Ishikawa (cell line): ENCODE results near the gene RET.

Source experiments
- CEBPB ChIP-seq: IDR thresholded peaks from 2 replicates; pipeline ENCODE4 v1.6.1; 2012
- CREB1 ChIP-seq: IDR thresholded peaks from 2 replicates; pipeline ENCODE4 v1.6.1; 2012; ENCODE audit warnings: low read depth
- EP300 ChIP-seq: IDR thresholded peaks from 2 replicates; pipeline ENCODE4 v1.6.1; 2012; ENCODE audit warnings: borderline replicate concordance
- MAX ChIP-seq: IDR thresholded peaks from 2 replicates; pipeline ENCODE4 v1.6.1; 2012
- NFIC ChIP-seq: IDR thresholded peaks from 2 replicates; pipeline ENCODE4 v1.6.1; 2012
- RAD21 ChIP-seq: IDR thresholded peaks from 2 replicates; pipeline ENCODE4 v1.6.1; 2012; ENCODE audit warnings: low read depth
- REST ChIP-seq: IDR thresholded peaks from 2 replicates; pipeline ENCODE4 v1.6.1; 2012; ENCODE audit warnings: low read depth, mild to moderate bottlenecking
- TAF1 ChIP-seq: IDR thresholded peaks from 2 replicates; pipeline ENCODE4 v1.6.1; 2012; ENCODE audit warnings: low read depth, mild to moderate bottlenecking
- TCF12 ChIP-seq: IDR thresholded peaks from 2 replicates; pipeline ENCODE4 v1.6.1; 2012; ENCODE audit warnings: low read depth
- TEAD4 ChIP-seq: IDR thresholded peaks from 2 replicates; pipeline ENCODE4 v1.6.1; 2012
- USF1 ChIP-seq: IDR thresholded peaks from 2 replicates; pipeline ENCODE4 v1.6.1; 2012
- YY1 ChIP-seq: IDR thresholded peaks from 2 replicates; pipeline ENCODE4 v1.6.1; 2012; ENCODE audit warnings: low read depth
- ZBTB7A ChIP-seq: IDR thresholded peaks from 2 replicates; pipeline ENCODE4 v1.6.1; 2012; ENCODE audit warnings: low read depth

GRCh38 chr10:43172645-43173044 is 95.8 kb downstream of the RET start:
- TF ChIP-seq REST (no peak), RAD21 (no peak), CEBPB (no peak), YY1 (no peak), TEAD4 (no peak), NFIC (no peak), CREB1 (no peak), EP300 (no peak), MAX (no peak), TAF1 (no peak), TCF12 (no peak), USF1 (no peak), ZBTB7A (no peak)
